Nephron (organoid): ENCODE measurements around the gene C5orf58.

Experiments used
- H3K27ac Mint-ChIP-seq, 3 experiments: 2 replicates each; pipeline ENCODE4 v1.8.0; 2020; ENCODE audit warnings: mixed read lengths in 3 of 3, mild to moderate bottlenecking in 2 of 3, moderate library complexity in 1 of 3
- H3K27me3 Mint-ChIP-seq: 2 replicates; pipeline ENCODE4 v1.8.0; 2021; ENCODE audit warnings: low read depth, mild to moderate bottlenecking, moderate library complexity, mixed read lengths
- H3K36me3 Mint-ChIP-seq: 2 replicates; pipeline ENCODE4 v1.8.0; 2020; ENCODE audit warnings: low read depth, mixed read lengths
- H3K4me1 Mint-ChIP-seq: 2 replicates; pipeline ENCODE4 v1.8.0; 2020; ENCODE audit warnings: mixed read lengths
- H3K4me3 Mint-ChIP-seq, 3 experiments: 2 replicates each; pipeline ENCODE4 v1.8.0; 2020; ENCODE audit warnings: mild to moderate bottlenecking in 3 of 3, mixed read lengths in 3 of 3, moderate library complexity in 2 of 3
- H3K9me3 Mint-ChIP-seq: 2 replicates; pipeline ENCODE4 v1.8.0; 2020; ENCODE audit warnings: mixed read lengths
- CTCF ChIP-seq, 3 experiments: fragments of 200-600 bp; sonication (generic); IDR thresholded peaks; one replicate each; pipeline ENCODE4 v1.5.0; 2021; ENCODE audit warnings: antibody characterized with exemption in 3 of 3; ENCODE audit not compliant: unreplicated experiment in 3 of 3

C5orf58 gene

GRCh38 chr5:170280011-170280493, 47.3 kb downstream of the C5orf58 start:
- H3K27ac Mint-ChIP-seq, result no peak overlapping the region
- H3K27me3 Mint-ChIP-seq, result peaks cover 22% of the 10 kb centered on the region
- H3K9me3 Mint-ChIP-seq, result peaks cover 8% of the 10 kb centered on the region
- no peak overlapping the region for H3K4me3 Mint-ChIP-seq
- no peaks in the 10 kb centered on the region for H3K36me3 Mint-ChIP-seq
- no peaks in the 10 kb centered on the region for H3K4me1 Mint-ChIP-seq
- no peak for TF ChIP-seq CTCF (IDR thresholded peaks at IDR 0.05; ENCODE audit: unreplicated experiment in 3 of 3)

- H3K27me3 Mint-ChIP-seq, result peaks cover 18% of the 10 kb centered on the region
- H3K27ac Mint-ChIP-seq, result no peak overlapping the region
- H3K36me3 Mint-ChIP-seq, result no peaks in the 10 kb centered on the region
- no peak for TF ChIP-seq CTCF (IDR thresholded peaks at IDR 0.05; ENCODE audit: unreplicated experiment in 3 of 3)
- H3K4me3 Mint-ChIP-seq, result no peak overlapping the region
- H3K9me3 Mint-ChIP-seq, result peaks cover 19% of the 10 kb centered on the region
- H3K4me1 Mint-ChIP-seq, result no peaks in the 10 kb centered on the region
Observed at GRCh38 chr5:170283296-170283695, 50.5 kb downstream of the C5orf58 start.

- Mint-ChIP-seq H3K27ac (no peak overlapping the region), H3K4me3 (no peak overlapping the region), H3K4me1 (peaks cover under 1% of the 10 kb centered on the region), H3K36me3 (no peaks in the 10 kb centered on the region), H3K27me3 (peaks cover 25% of the 10 kb centered on the region), H3K9me3 (peaks cover 21% of the 10 kb centered on the region)
- TF ChIP-seq CTCF (IDR thresholded peaks at IDR 0.05; ENCODE audit: unreplicated experiment in 3 of 3), result no peak
Observed at GRCh38 chr5:170284231-170284630, 51.4 kb downstream of the C5orf58 start.

- no peak overlapping the region for H3K27ac Mint-ChIP-seq
- H3K36me3 Mint-ChIP-seq, result peaks cover 3% of the 10 kb centered on the region
- no peak for TF ChIP-seq CTCF (IDR thresholded peaks at IDR 0.05; ENCODE audit: unreplicated experiment in 3 of 3)
Observed at GRCh38 chr5:170285181-170285580, 52.4 kb downstream of the C5orf58 start.

GRCh38 chr5:170286386-170286925, 53.7 kb downstream of the C5orf58 start:
- Mint-ChIP-seq H3K36me3 (peaks cover 3% of the 10 kb centered on the region), H3K4me3 (no peak overlapping the region), H3K4me1 (peaks cover 8% of the 10 kb centered on the region), H3K9me3 (peaks cover 31% of the 10 kb centered on the region), H3K27me3 (peaks cover 28% of the 10 kb centered on the region), H3K27ac (no peak overlapping the region)
- TF ChIP-seq CTCF (IDR thresholded peaks at IDR 0.05; ENCODE audit: unreplicated experiment in 3 of 3), result no peak

More at GRCh38 chr5:170285181-170285580, 52.4 kb downstream of the C5orf58 start:
- Mint-ChIP-seq H3K9me3 (peaks cover 29% of the 10 kb centered on the region), H3K4me3 (no peak overlapping the region), H3K27me3 (peaks cover 28% of the 10 kb centered on the region), H3K4me1 (peaks cover 8% of the 10 kb centered on the region)

- no peak for TF ChIP-seq CTCF (IDR thresholded peaks at IDR 0.05; ENCODE audit: unreplicated experiment in 3 of 3)
- Mint-ChIP-seq H3K4me1 (peaks cover 8% of the 10 kb centered on the region), H3K36me3 (peaks cover 3% of the 10 kb centered on the region), H3K4me3 (no peak overlapping the region), H3K27ac (peak overlapping the region in 1 of 3 experiments; percentile 16), H3K27me3 (peaks cover 28% of the 10 kb centered on the region), H3K9me3 (peaks cover 31% of the 10 kb centered on the region)
Observed at GRCh38 chr5:170287532-170287931, 54.7 kb downstream of the C5orf58 start.
